Mammary epithelial cell (primary cell): ENCODE results near the gene LPAR4.

Experiments
- EZH2 ChIP-seq: IDR thresholded peaks from 2 replicates; pipeline ENCODE4 v1.6.1; 2012; ENCODE audit warnings: low read length, inconsistent platforms, borderline replicate concordance
- TF ChIP-seq, protein P1 (sequence below), 2 donors: IDR thresholded peaks in 1 of 2; conservative IDR thresholded peaks in 1 of 2; 2 replicates each; pipeline ENCODE4 v1.5.1; 2011 to 2012; ENCODE audit warnings: inconsistent platforms in 2 of 2, low read length in 2 of 2, mild to moderate bottlenecking in 2 of 2, control low read depth in 1 of 2, low read depth in 1 of 2; ENCODE audit not compliant: insufficient read depth in 1 of 2; ENCODE audit errors: extremely low read depth in 1 of 2

DNA sequence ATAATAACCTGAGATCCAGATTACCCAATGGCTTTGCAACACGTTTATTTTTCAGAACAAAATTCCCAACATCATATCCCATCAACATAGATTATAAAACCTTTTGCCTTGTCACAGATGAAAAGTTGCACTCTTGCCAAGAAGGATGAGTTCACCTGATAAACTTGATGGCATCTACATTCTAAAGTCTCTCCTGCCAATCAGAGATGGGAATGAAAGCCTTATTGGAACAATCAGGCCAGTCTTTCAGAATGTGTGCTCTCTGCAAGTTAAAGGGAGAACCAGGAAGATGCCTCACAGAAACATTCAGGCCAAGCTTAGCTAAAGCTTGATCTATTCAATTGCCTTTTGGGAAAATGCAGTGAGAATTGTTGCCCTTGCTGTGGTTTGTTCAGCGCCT lies 1.3 kb downstream of the LPAR4 start:
- TF ChIP-seq, protein P1, sequence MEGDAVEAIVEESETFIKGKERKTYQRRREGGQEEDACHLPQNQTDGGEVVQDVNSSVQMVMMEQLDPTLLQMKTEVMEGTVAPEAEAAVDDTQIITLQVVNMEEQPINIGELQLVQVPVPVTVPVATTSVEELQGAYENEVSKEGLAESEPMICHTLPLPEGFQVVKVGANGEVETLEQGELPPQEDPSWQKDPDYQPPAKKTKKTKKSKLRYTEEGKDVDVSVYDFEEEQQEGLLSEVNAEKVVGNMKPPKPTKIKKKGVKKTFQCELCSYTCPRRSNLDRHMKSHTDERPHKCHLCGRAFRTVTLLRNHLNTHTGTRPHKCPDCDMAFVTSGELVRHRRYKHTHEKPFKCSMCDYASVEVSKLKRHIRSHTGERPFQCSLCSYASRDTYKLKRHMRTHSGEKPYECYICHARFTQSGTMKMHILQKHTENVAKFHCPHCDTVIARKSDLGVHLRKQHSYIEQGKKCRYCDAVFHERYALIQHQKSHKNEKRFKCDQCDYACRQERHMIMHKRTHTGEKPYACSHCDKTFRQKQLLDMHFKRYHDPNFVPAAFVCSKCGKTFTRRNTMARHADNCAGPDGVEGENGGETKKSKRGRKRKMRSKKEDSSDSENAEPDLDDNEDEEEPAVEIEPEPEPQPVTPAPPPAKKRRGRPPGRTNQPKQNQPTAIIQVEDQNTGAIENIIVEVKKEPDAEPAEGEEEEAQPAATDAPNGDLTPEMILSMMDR (conservative IDR thresholded peaks at IDR 0.05 in 1 of 2, IDR thresholded peaks at IDR 0.05 in 1 of 2; ENCODE audit: extremely low read depth in 1 of 2, insufficient read depth in 1 of 2, low read depth in 1 of 2, low read length in 2 of 2) = no peak
- TF ChIP-seq EZH2 = no peak
